T1000 (cell line): Measurements from ENCODE around the gene AKAP9.
"Not testable (repeated sequence)": the region's sequence is repeated elsewhere in the genome, so short reads cannot be mapped to it uniquely, and the experiment has no call there.

ENCODE experiments used
- DNase-seq: peaks from one replicate; lab custom pipeline; 2025; ENCODE audit warnings: mixed read lengths; lab: John Stamatoyannopoulos, UW

Gene AKAP9

DNA sequence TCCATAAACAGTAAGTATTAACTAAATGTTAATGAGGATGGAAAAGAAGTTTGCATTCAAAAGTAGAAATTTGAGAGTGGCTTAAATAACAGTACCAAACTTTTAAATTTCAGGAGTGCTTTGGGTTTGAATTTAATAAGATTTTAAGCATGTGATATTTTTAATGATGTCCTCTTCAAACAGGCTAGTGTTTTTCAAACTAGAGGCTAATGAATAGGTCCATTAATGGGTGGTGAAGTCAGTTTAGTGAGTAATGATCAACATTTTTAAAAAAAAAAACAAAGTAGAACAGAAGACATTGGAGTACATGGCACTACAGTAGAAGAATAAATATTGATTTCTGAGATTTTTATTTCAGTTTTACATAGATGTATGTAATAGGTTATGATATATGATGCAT lies 72.9 kb downstream of the AKAP9 start:
- no peak for DNase-seq

DNA sequence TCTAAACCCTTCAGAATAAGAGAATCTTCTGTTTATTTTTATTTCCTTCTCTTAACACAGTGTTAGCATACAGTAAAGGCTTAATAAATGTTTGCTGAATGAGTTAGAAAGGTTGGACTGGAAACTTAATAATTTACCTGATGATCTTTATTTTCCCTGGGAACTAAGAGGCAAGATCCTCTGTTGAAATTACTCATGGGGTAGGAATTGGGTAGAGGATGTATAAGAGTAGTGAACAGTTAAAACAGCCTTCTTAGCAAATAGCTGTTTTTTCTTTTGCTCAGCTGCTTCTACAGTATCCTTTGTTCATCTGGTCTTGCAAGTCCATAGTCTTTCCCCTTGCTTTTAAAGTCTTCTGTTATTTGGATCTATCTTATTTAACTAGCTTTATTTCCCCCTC lies 80.0 kb downstream of the AKAP9 start:
- DNase-seq: no peak

DNA sequence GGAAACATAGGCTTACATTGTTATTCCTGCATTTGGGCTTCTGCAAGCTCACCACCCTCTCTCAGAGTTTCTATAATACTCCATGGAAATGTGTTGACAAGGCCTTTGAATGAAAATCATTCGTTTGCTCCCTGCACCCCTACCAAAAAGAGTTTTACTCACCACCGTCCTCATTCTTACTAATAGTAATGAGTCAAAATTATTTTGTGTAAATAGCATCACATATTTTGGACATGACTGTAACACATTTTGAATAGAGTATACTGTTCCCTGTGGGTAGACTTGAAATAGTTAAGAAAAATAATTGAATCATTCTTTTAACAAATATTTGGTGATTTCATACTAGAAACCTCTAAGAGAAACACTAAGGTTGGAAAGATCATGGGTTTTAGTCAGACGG lies 84.6 kb downstream of the AKAP9 start:
- no peak for DNase-seq

DNA sequence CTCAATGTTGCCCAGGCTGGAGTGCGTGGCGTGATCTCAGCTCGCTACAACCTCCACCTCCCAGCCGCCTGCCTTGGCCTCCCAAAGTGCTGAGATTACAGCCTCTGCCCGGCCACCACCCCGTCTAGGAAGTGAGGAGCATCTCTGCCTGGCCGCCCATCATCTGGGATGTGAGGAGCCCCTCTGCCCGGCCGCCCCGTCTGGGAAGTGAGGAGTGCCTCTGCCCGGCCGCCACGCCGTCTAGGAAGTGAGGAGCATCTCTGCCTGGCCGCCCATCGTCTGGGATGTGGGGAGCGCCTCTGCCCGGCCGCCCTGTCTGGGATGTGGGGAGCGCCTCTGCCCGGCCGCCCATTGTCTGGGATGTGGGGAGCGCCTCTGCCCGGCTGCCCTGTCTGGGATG lies 86.0 kb downstream of the AKAP9 start:
- DNase-seq: not testable (repeated sequence)

DNA sequence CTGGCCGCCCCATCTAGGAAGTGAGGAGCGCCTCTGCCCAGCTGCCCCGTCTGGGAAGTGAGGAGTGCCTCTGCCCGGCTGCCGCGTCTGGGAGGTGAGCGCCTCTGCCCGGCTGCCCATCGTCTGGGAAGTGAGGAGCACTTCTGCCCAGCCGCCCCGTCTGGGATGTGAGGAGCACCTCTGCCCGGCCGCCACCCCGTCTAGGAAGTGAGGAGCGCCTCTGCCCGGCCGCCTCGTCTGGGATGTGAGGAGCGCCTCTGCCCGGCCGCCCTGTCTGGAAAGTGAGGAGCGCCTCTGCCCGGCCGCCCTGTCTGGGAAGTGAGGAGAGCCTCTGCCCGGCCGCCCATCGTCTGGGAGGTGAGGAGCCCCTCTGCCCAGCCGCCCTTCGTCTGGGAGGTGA lies 86.5 kb downstream of the AKAP9 start:
- DNase-seq: not testable (repeated sequence)

DNA sequence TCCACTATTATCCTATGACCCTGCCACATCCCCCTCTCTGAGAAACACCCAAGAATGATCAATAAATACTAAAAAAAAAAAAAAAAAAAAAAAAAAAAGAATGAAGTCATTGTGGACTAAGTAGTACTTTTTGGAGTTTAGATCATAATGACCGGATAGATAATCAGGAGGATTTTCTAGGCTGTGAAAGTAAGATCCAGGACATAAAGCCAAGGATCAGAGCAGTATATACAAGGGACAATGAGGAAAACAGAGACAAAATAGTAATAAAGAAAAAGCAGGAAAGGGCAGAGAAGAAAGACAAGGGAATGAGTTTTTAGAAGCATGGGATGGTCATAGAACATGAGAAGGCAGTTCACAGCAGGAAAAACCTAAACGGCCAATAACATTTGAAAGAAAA lies 87.6 kb downstream of the AKAP9 start:
- no peak for DNase-seq

DNA sequence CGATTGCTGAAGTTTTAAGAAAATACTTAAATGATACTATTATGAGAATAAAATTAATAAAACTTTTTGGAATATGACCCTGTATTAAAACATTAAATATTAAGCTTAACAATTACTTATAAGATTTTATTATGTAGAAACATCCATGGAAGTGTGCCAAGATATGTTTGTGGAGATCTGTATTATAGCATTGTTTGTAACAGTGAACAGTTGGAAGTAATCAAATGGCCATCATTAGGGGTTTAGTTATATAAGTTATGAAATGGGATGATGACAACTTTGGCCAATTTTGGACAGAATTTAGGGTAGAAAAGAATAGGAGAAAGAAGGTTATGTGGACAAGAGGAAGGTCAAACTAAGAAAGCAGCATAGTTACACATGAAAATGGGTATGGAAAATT lies 88.0 kb downstream of the AKAP9 start:
- DNase-seq: no peak

DNA sequence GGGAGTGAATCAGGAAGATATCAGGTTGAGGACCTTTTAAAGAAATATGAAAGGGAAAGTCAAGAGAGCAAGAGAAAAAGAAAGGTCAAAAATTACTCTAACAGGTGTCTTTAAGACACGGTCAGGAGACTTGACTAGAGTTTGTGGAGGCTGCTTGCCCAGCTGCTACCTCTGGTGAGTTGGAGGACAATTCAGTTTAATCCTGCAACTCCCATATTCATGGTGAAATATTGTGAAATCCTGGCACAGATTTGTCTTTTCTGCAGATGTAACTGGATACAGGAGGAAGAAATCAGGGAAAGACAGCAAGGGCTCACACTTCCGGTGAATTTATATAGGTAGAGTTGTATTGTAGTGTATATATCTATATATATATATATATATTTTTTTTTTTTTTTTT lies 93.5 kb downstream of the AKAP9 start:
- DNase-seq: no peak

DNA sequence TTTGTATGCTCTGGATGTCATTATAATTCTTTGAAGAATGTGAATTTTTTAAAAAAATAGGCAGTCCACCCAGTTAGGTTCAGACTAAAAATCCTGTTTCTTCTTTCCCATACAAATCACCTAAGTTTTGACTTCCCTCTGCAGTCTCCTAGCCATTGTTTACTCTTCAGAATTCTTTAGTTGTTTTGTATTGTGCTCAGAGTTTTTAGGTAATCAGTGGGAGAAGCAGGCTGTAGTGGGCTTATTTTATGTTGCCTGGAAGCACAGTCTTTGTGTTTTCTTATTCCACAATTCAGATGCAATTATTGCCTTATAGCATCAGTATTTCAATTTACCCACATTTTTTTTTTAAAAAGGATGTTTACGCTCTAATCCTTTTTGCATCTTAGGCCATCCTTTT lies 94.9 kb downstream of the AKAP9 start:
- no peak for DNase-seq

DNA sequence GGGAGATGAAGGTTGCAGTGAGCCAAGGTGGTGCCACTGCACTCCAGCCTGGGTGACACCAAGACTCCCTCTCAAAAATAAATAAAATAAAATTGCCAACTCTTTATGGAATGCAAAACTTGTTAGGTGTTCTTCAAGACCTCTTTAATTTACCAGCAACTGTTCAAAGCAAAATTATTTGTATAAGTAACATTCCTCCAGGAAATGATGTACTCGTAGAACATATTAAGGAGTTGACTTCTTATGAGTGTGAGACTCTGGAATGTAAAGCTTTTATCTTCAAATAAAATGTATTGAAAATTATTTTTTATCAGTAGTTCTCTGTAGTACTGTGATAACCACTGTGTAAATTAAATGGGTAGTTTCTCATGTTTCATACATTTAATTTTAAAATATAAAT lies 99.2 kb downstream of the AKAP9 start:
- no peak for DNase-seq

DNA sequence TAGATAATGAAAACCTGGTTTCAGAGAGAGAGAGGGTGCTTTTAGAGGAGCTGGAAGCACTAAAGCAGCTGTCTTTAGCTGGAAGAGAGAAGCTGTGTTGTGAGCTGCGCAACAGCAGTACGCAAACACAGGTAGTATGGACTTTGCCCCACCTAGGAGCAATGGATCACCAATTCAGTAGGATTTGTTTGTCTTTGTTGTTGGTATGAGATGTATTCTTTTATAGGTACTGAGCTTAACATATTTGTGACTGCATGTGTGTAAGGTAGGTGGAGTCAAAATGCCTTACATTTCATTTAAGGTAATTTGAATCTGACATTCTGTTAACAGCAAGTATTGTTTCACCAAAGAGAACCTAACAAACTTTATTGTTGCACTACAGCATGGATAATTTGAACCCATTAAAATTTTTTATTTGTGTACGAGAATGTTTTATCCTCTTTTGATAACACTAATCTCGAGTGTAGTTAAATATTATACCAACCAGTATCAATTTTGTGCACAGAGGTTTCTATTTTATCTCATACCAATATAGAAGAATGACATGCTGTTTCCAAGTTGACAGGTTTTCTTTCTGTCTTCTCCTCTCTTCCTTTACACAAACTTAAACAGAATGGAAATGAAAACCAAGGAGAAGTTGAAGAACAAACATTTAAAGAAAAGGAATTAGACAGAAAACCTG lies 101.5 kb downstream of the AKAP9 start:
- DNase-seq: no peak

DNA sequence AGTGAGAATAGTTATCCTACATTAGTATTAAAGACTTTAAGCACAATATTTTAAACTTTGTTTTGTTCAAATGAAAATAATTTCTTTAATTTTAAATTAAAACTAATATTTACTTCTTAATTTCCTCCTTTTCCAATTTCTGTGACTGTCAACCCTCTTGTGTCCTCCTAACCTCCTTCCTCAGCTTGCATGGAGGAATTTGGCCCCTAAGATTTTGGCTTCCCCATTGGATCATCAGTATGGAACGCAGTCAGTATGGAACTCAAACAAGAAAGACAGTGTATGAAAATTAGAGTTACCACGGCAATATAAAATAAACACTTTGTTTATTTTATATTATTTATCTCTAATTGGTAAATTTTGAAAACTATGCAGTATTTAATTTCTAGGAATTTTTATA lies 102.4 kb downstream of the AKAP9 start:
- DNase-seq: no peak

DNA sequence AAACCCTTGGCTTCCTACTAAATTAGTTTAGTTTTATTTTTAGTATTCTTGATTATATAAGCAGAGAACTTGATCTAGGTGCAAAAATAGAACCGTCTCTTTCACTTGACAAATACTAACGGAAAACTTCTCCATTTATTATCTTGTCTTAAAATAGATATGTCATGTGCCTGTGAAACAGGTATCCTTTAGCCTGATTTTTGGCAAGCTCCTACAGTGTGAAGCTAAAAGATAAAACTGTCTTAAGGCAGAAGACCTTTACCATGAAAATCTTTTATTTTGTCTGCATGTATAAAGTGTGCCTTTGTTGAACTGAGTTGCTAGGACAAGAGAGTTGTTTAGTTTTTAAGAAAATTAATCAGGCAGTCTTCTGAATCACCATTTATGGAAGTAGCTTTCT lies 103.0 kb downstream of the AKAP9 start:
- no peak for DNase-seq

DNA sequence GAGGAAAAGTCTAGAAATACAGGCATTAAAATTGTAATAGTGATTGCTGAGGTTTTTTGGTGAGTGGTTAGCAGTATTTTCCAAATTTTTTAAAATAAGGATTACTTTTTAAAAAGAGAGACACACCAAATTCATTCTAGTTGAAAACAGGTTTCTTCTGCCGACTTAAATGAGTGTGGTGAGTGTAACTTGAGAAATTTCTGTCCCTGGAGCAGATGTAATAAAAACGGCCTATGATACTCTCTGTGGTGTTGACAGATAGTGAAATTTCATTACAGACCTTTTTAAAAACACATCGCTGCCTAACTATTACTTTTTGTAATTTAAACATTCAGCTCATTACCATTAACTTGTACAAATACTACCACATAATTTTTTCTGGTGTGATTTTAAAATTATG lies 103.5 kb downstream of the AKAP9 start:
- DNase-seq: no peak

DNA sequence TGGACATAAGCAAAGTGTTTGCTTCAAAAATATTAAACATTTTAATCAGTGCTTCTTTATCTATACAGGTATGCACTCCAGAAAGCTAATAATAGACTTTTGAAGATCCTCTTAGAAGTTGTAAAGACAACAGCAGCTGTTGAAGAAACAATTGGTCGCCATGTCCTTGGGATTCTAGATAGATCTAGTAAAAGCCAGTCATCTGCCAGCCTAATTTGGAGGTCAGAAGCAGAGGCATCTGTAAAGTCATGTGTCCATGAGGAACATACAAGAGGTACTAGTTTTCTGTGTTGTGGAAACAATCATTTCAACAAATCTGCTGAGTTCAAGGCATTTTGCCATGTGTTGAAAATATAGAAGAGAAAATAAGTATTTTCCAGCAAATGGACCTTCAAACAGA lies 104.3 kb downstream of the AKAP9 start:
- DNase-seq: no peak

DNA sequence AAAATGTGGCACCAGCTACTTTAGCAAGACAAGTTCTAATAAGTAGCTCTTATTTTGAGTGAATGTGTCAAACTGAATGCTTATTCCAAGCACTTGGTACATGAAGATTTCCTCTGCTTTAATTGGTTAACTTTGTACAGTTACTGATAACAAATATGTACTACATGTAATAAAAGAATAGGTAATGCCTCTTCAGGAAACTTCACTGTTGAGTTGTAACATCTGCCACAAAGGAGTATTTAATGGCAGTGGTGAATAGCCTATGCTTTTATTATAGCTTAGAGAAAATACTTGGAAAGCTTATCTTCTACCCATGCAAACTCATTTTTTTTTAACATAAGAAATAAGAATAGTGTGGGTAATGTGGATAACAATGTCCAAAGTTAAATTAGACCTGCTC lies 111.0 kb downstream of the AKAP9 start:
- no peak for DNase-seq

DNA sequence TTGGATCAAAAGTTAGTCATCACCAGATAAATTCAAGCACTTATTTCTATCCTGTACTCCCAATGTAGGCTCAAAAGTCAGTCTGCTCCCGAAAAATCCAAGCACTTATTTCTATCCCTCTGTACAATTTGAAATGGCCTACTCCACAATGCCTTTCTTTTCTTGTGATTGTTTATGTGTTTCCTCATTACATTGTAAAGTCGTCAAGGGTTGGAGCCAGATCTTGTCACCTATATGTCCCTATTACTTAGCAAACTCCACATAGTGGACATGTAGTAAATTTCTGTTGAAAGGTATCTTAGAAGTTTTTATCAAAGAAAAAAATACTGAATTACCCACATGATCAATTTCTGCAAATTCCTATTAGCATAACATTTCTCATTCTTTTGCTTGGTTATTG lies 111.5 kb downstream of the AKAP9 start:
- no peak for DNase-seq

DNA sequence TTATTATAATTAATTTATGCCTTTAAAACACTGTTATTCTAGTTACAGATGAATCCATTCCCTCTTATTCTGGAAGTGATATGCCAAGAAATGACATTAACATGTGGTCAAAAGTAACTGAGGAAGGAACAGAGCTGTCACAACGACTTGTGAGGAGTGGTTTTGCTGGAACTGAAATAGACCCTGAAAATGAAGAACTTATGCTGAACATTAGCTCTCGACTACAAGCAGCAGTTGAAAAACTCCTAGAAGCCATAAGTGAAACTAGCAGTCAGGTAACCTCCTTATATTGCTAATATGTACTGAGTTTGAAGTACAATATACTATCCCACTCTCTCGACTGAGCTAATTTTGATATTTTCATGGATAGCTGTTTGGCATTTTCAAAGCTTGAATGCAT lies 112.0 kb downstream of the AKAP9 start:
- DNase-seq: no peak

DNA sequence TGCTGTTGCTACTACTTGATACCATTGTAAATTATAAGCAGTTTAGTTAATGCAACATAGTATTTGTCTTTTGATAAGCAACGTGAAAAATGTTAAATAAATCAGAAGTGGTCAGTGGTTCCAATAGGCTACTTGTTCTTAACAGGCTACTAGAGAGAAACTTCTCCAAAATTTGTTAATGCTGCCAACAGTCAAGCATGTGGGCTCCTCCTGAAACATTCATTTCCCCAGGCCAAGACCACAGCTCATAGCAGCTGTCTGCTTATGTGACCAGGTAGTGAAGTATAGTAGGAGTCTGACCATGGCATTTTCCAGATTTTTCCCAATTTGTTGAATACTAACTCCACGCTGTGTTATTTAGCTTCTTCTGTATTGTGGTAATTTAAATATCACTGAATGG lies 112.7 kb downstream of the AKAP9 start:
- DNase-seq: no peak

DNA sequence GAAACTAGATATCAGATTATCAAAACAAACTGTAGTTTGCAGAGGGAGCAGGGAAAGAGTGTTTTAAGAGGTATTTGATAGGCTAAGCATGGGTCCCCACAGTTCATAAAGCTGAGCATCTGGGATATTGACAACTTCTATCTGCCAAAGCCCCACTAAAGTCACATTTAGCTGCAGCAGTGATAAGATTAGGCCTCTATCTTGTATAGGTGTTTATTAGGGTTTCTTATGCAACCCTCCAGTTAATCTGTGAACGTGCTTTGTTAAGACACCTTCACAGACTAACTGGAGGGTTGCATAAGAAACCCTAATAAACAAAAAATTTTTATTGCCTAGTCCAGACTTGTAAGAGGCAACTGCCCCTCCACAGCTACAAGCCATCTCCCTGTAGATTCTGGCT lies 115.6 kb downstream of the AKAP9 start:
- no peak for DNase-seq

DNA sequence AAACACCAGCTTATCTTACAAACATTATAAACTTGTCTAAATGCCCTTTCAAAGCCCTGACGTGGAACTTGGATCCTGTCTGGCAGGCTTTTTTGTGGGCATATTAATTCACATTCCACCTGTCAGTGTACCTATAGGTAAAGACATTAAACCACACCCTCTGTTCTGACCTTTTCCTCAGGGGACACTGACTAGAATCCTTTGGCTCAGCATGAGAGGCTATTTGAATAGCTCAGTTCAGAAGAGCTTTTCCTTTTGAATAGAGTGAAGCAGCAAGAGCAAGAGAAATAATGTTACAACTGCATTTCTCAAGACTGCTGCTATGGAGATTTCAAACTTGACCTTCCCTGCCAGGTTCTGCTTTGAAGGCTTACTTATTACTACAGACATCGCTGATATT lies 116.7 kb downstream of the AKAP9 start:
- DNase-seq: no peak

DNA sequence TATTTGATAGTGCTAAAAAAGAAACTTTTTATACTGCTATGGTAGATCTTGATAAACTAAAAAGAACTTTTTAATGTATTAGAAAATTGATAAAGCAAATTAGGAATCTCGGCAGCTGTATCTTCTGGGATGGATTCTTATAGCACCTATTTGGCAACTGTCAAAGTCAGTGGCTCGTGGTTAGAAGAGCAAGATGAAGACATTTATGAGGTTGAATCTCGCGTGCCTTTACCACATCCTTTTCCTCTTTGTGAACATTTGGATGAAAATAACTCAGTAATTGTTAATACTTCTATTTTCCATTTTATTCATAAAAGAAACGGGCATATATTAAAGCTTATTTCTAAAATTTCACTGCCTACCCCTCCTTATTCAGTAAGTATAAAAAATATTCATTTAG lies 117.4 kb downstream of the AKAP9 start:
- DNase-seq: no peak

DNA sequence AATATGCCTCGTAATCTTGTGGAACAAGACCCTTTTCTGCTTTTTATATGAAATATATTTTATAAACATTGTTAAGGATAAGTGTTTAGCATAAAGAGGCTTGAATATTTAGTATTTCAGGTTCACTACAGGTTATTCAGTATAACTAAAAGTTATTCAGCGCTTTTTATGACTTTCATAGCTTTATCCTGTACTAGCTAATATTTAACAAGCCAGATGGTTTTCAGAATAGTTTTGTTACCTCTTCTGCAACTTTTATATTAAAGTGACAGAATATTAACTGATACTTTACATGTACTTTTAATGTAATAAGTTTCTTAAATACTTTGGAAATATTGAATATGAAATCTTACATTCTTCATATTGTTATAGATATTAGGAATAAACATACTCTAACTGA lies 118.2 kb downstream of the AKAP9 start:
- DNase-seq: no peak

DNA sequence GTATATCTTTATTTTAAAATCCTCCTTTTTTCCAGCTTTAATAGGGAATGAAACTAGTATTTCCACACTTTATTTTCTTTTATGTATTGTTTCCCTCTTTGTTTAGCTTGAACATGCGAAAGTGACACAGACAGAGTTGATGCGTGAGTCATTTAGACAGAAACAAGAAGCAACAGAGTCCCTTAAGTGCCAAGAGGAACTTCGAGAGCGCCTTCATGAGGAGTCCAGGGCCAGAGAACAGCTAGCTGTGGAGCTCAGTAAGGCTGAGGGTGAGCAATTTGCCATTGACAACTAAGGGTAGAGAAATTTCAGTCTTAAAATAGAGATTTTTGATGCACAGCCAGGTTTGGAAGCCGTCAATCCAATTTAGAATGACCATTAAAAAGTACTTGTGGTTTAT lies 120.5 kb downstream of the AKAP9 start:
- DNase-seq: no peak
